SU-DHL-6 (cell line): ENCODE measurements around the gene WNT11.

ENCODE experiments used
- H2AFZ ChIP-seq: fragments of 200-600 bp; sonication (generic); 2 replicates; pipeline ENCODE4 v1.6.1; 2014; ENCODE audit warnings: low read depth, mild to moderate bottlenecking, moderate library complexity, mixed read lengths, antibody characterized with exemption, low read length; ENCODE audit not compliant: severe bottlenecking
- H3F3A ChIP-seq: fragments of 200-600 bp; shearing (Covaris generic); 2 replicates; pipeline ENCODE4 v1.6.0; 2016; ENCODE audit warnings: antibody characterized with exemption, mild to moderate bottlenecking; ENCODE audit not compliant: insufficient read depth
- H3K27ac ChIP-seq: fragments of 200-600 bp; sonication (generic); 2 replicates; pipeline ENCODE4 v1.5.1; 2016; ENCODE audit warnings: low read depth, mild to moderate bottlenecking, low read length, moderate library complexity, mixed read lengths
- H3K27me3 ChIP-seq: fragments of 200-600 bp; sonication (generic), shearing (Covaris generic); 2 replicates; pipeline ENCODE4 v1.6.0; 2014; ENCODE audit warnings: mild to moderate bottlenecking, low read length
- H3K36me3 ChIP-seq: fragments of 200-600 bp; sonication (generic); 2 replicates; pipeline ENCODE4 v1.6.1; 2014; ENCODE audit warnings: mild to moderate bottlenecking, low read length, mixed read lengths
- H3K4me2 ChIP-seq: fragments of 300-600, 200-600 bp; shearing (Covaris generic), sonication (generic); 2 replicates; pipeline ENCODE4 v1.6.0; 2014; ENCODE audit warnings: low read length, low read depth, mild to moderate bottlenecking; ENCODE audit not compliant: poor library complexity, severe bottlenecking
- H3K4me3 ChIP-seq: fragments of 200-600 bp; sonication (generic); 2 replicates; pipeline ENCODE4 v1.5.1; 2014; ENCODE audit warnings: antibody characterized with exemption, low read length, mild to moderate bottlenecking, mixed read lengths; ENCODE audit not compliant: insufficient read depth, poor library complexity, severe bottlenecking
- H3K79me2 ChIP-seq: fragments of 200-600 bp; sonication (generic); 2 replicates; pipeline ENCODE4 v1.6.1; 2014; ENCODE audit warnings: mild to moderate bottlenecking, low read length, moderate library complexity; ENCODE audit not compliant: insufficient read depth
- H3K9ac ChIP-seq: fragments of 200-600 bp; sonication (generic); 2 replicates; pipeline ENCODE4 v1.7.0; 2014; ENCODE audit warnings: mild to moderate bottlenecking, low read length
- H3K9me2 ChIP-seq: fragments of 200-600 bp; sonication (generic); replicated peaks from 2 replicates; pipeline ENCODE4 v1.6.1; 2014; ENCODE audit warnings: low read length; ENCODE audit not compliant: insufficient read depth
- H3K9me3 ChIP-seq: fragments of 200-600 bp; sonication (generic); 2 replicates; pipeline ENCODE4 v1.6.1; 2014; ENCODE audit warnings: low read length, mixed read lengths; ENCODE audit not compliant: insufficient read depth
- H4K20me1 ChIP-seq: fragments of 200-600 bp; sonication (generic); 2 replicates; pipeline ENCODE4 v1.6.1; 2014; ENCODE audit warnings: low read depth, mild to moderate bottlenecking, antibody characterized with exemption, low read length, moderate library complexity, mixed read lengths
- EZH2phosphoT487 ChIP-seq: fragments of 200-600 bp; sonication (generic), shearing (Covaris generic); conservative IDR thresholded peaks from 2 replicates; pipeline ENCODE4 v1.6.1; 2018; ENCODE audit warnings: mild to moderate bottlenecking, antibody characterized with exemption, low read length, moderate library complexity, mixed read lengths
- TF ChIP-seq, protein P1 (sequence below): fragments of 200-600 bp; sonication (generic); IDR thresholded peaks from one replicate; pipeline ENCODE4 v1.5.1; 2017; ENCODE audit warnings: antibody characterized with exemption, mild to moderate bottlenecking, low read length, moderate library complexity; ENCODE audit not compliant: insufficient read depth, poor library complexity, severe bottlenecking

The WNT11 gene

GRCh38 chr11:76193219-76193618 is 13.1 kb downstream of the WNT11 start:
- H4K20me1 ChIP-seq = no peaks in the 10 kb centered on the region
- no peak overlapping the region for H2AFZ ChIP-seq
- H3K27me3 ChIP-seq = no peaks in the 10 kb centered on the region
- TF ChIP-seq, protein P1, sequence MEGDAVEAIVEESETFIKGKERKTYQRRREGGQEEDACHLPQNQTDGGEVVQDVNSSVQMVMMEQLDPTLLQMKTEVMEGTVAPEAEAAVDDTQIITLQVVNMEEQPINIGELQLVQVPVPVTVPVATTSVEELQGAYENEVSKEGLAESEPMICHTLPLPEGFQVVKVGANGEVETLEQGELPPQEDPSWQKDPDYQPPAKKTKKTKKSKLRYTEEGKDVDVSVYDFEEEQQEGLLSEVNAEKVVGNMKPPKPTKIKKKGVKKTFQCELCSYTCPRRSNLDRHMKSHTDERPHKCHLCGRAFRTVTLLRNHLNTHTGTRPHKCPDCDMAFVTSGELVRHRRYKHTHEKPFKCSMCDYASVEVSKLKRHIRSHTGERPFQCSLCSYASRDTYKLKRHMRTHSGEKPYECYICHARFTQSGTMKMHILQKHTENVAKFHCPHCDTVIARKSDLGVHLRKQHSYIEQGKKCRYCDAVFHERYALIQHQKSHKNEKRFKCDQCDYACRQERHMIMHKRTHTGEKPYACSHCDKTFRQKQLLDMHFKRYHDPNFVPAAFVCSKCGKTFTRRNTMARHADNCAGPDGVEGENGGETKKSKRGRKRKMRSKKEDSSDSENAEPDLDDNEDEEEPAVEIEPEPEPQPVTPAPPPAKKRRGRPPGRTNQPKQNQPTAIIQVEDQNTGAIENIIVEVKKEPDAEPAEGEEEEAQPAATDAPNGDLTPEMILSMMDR = no peak
- no peak for TF ChIP-seq EZH2phosphoT487
- no peaks in the 10 kb centered on the region for H3F3A ChIP-seq
- H3K79me2 ChIP-seq = no peaks in the 10 kb centered on the region
- H3K27ac ChIP-seq = no peak overlapping the region
- H3K4me2 ChIP-seq = no peak overlapping the region
- no peak overlapping the region for H3K9ac ChIP-seq
- H3K9me2 ChIP-seq = no peaks in the 10 kb centered on the region
- H3K9me3 ChIP-seq = no peaks in the 10 kb centered on the region
- no peaks in the 10 kb centered on the region for H3K36me3 ChIP-seq
- H3K4me3 ChIP-seq = no peak overlapping the region

GRCh38 chr11:76190376-76190775 is 15.9 kb downstream of the WNT11 start:
- H2AFZ ChIP-seq = no peak overlapping the region
- H3K9me2 ChIP-seq = no peaks in the 10 kb centered on the region
- H3K9me3 ChIP-seq = no peaks in the 10 kb centered on the region
- H3K27me3 ChIP-seq = no peaks in the 10 kb centered on the region
- no peak overlapping the region for H3K9ac ChIP-seq
- H3F3A ChIP-seq = no peaks in the 10 kb centered on the region
- TF ChIP-seq EZH2phosphoT487 = no peak
- TF ChIP-seq, protein P1 = no peak
- H4K20me1 ChIP-seq = no peaks in the 10 kb centered on the region
- no peak overlapping the region for H3K4me2 ChIP-seq
- no peak overlapping the region for H3K27ac ChIP-seq
- H3K36me3 ChIP-seq = no peaks in the 10 kb centered on the region
- H3K79me2 ChIP-seq = no peaks in the 10 kb centered on the region
- H3K4me3 ChIP-seq = no peak overlapping the region

DNA sequence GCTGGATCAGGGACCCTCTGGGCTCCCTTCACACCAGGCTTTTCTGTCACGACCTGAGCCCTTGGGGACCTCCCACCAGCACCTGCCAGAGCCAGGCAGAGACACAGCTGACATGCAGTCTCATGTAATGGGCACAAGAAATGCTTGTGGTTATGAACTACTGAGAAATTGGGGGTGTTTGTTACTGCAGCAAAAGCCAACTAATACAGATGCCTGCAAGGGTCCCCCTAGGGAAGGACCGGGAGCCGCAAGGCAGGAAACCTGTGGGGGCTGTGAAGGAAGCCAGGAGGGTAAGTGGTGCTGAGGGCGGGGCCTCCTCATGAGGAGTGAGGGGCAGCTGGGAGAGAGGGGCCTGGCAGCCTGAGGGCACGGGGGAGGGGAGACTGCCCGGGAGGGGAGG is 16.6 kb downstream of the WNT11 start:
- no peaks in the 10 kb centered on the region for H3K36me3 ChIP-seq
- TF ChIP-seq, protein P1 = no peak
- TF ChIP-seq EZH2phosphoT487 = no peak
- H3K79me2 ChIP-seq = no peaks in the 10 kb centered on the region
- H3K27ac ChIP-seq = no peak overlapping the region
- no peaks in the 10 kb centered on the region for H3F3A ChIP-seq
- no peaks in the 10 kb centered on the region for H4K20me1 ChIP-seq
- no peak overlapping the region for H2AFZ ChIP-seq
- H3K9ac ChIP-seq = no peak overlapping the region
- no peak overlapping the region for H3K4me2 ChIP-seq
- H3K9me2 ChIP-seq = no peaks in the 10 kb centered on the region
- H3K27me3 ChIP-seq = no peaks in the 10 kb centered on the region
- no peaks in the 10 kb centered on the region for H3K9me3 ChIP-seq
- H3K4me3 ChIP-seq = no peak overlapping the region

DNA sequence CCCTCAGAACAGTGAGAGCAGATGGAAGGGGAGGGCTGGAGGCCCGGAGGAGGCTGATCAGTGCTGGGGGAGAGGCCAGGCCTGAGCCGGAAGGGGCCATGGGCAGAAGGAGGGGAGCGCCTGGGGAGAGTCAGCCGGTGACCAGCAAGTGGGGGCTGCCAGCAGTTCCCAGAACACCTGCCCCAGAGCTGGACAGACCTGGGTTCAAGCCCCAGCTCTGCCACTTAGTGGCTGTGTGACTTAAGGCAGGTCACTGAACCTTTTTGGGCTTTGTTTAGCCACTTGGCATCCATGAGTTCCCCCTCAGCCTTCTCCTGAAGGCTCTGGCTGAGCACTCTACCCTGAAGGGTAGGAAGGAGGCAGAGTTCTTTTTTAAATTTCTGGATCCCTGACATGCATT is 17.4 kb downstream of the WNT11 start:
- no peaks in the 10 kb centered on the region for H4K20me1 ChIP-seq
- H3K9ac ChIP-seq = no peak overlapping the region
- no peak overlapping the region for H2AFZ ChIP-seq
- no peaks in the 10 kb centered on the region for H3F3A ChIP-seq
- no peaks in the 10 kb centered on the region for H3K9me2 ChIP-seq
- no peak for TF ChIP-seq EZH2phosphoT487
- TF ChIP-seq, protein P1 = no peak
- no peak overlapping the region for H3K27ac ChIP-seq
- H3K4me3 ChIP-seq = no peak overlapping the region
- H3K9me3 ChIP-seq = no peaks in the 10 kb centered on the region
- H3K36me3 ChIP-seq = no peaks in the 10 kb centered on the region
- H3K4me2 ChIP-seq = no peak overlapping the region
- no peaks in the 10 kb centered on the region for H3K79me2 ChIP-seq
- no peaks in the 10 kb centered on the region for H3K27me3 ChIP-seq
